CD4-positive, CD25-positive, alpha-beta regulatory T cell (primary cell): Measurements from ENCODE around the gene KLHL18. TPM values are rescaled to one million over a fixed set of nuclear protein-coding genes. Genes with fewer than 3 reads are reported as not detected.
A peak's percentile ranks its signal among the peaks of the same experiment; 100 is the strongest.
"Not testable (repeated sequence)": the region's sequence is repeated elsewhere in the genome, so short reads cannot be mapped to it uniquely, and the experiment has no call there.

Experiments used
- ATAC-seq, 2 donors: fragments of 150-1000 bp; cut with Tn5 transposase; one replicate each; pipeline ENCODE4 v1.10.0; 2021; ENCODE audit warnings: low read depth in 2 of 2, moderate number of reproducible peaks in 2 of 2, moderate library complexity in 1 of 2
- DNase-seq, 3 donors: peaks; one replicate each; pipeline versions ENCODE4 v3.0.0 to v3.0.0-alpha.2; 2012 to 2022; ENCODE audit warnings: mixed read lengths in 1 of 3
- H3K27ac ChIP-seq: one replicate; pipeline ENCODE4 v1.7.0; 2013; ENCODE audit warnings: mild to moderate bottlenecking, low read length; ENCODE audit not compliant: insufficient read depth, poor library complexity, severe bottlenecking
- H3K27me3 ChIP-seq: one replicate; pipeline ENCODE4 v1.7.0; 2013; ENCODE audit warnings: low read length; ENCODE audit not compliant: control insufficient read depth, insufficient read depth
- H3K36me3 ChIP-seq: one replicate; pipeline ENCODE4 v1.7.0; 2013; ENCODE audit warnings: mild to moderate bottlenecking, low read length, moderate library complexity; ENCODE audit not compliant: control insufficient read depth, insufficient read depth
- H3K4me1 ChIP-seq: 2 replicates; pipeline ENCODE4 v1.7.0; 2013; ENCODE audit warnings: mild to moderate bottlenecking, low read length; ENCODE audit not compliant: insufficient read depth, control insufficient read depth, poor library complexity, severe bottlenecking
- H3K4me3 ChIP-seq: one replicate; pipeline ENCODE4 v1.7.0; 2013; ENCODE audit warnings: low read depth, mild to moderate bottlenecking, low read length, moderate library complexity
- H3K9me3 ChIP-seq, 2 experiments: 1 replicate in 1 of 2; 2 replicates in 1 of 2; pipeline ENCODE4 v1.7.0; 2013; ENCODE audit warnings: low read length in 2 of 2, mild to moderate bottlenecking in 1 of 2, moderate library complexity in 1 of 2; ENCODE audit not compliant: control insufficient read depth in 2 of 2
- H3K27ac Mint-ChIP-seq, 3 donors: one replicate each; pipeline ENCODE4 v1.8.0; 2020 to 2022; ENCODE audit warnings: mild to moderate bottlenecking in 3 of 3, mixed read lengths in 3 of 3, moderate library complexity in 2 of 3
- H3K27me3 Mint-ChIP-seq: one replicate; pipeline ENCODE4 v1.8.0; 2022; ENCODE audit warnings: mild to moderate bottlenecking, mixed read lengths
- H3K36me3 Mint-ChIP-seq: one replicate; pipeline ENCODE4 v1.8.0; 2020; ENCODE audit warnings: mixed read lengths
- H3K4me1 Mint-ChIP-seq, 4 donors: one replicate each; pipeline ENCODE4 v1.8.0; 2020 to 2022; ENCODE audit warnings: mixed read lengths in 4 of 4, mild to moderate bottlenecking in 1 of 4
- H3K4me3 Mint-ChIP-seq, 4 donors: one replicate each; pipeline ENCODE4 v1.8.0; 2020 to 2022; ENCODE audit warnings: mild to moderate bottlenecking in 4 of 4, mixed read lengths in 4 of 4, moderate library complexity in 3 of 4
- H3K9me3 Mint-ChIP-seq, 7 donors: one replicate each; pipeline ENCODE4 v1.8.0; 2020 to 2022; ENCODE audit warnings: mixed read lengths in 7 of 7, mild to moderate bottlenecking in 3 of 7, moderate library complexity in 2 of 7
- polyA plus RNA-seq, 4 donors: library from polyadenylated mRNA; unstranded; fragments of 300-500 nt; fragmentation: Illumina TruSeq; gene quantifications; one replicate each; pipeline ENCODE4 v1.2.3, GENCODE V29; 2021
- total RNA-seq: library from RNA; stranded (reverse); gene quantifications from one replicate; pipeline ENCODE4 v1.2.3, GENCODE V29; 2022

KLHL18 gene
- total and polyA plus RNA-seq, 5 donors from 2014 or later = 11.0 to 48.9 (median 15.2) TPM

GRCh38 chr3:47367631-47368030, 84.9 kb downstream of the KLHL18 start:
- peaks cover 0 to 9% (median 7%) of the 10 kb centered on the region in 4 donors for H3K4me1 Mint-ChIP-seq
- peaks cover 6% of the 10 kb centered on the region for H3K27me3 Mint-ChIP-seq
- H3K27ac Mint-ChIP-seq = no peak overlapping the region
- ATAC-seq = no peak
- H3K4me3 ChIP-seq = no peak overlapping the region
- H3K9me3 Mint-ChIP-seq = peaks cover 0 to 3% (median 2%) of the 10 kb centered on the region in 7 donors
- H3K9me3 ChIP-seq = no peaks in the 10 kb centered on the region
- H3K36me3 Mint-ChIP-seq = peaks cover 3% of the 10 kb centered on the region
- H3K36me3 ChIP-seq = no peaks in the 10 kb centered on the region
- H3K27me3 ChIP-seq = no peaks in the 10 kb centered on the region
- H3K4me3 Mint-ChIP-seq = no peak overlapping the region
- no peak overlapping the region for H3K27ac ChIP-seq
- no peak for DNase-seq
- peaks cover 4% of the 10 kb centered on the region for H3K4me1 ChIP-seq

- H3K4me3 ChIP-seq, H3K4me1 Mint-ChIP-seq, H3K27ac ChIP-seq, H3K36me3 ChIP-seq, H3K4me3 Mint-ChIP-seq, H3K27ac Mint-ChIP-seq, DNase-seq, H3K9me3 ChIP-seq, H3K4me1 ChIP-seq, H3K9me3 Mint-ChIP-seq, H3K27me3 ChIP-seq, H3K27me3 Mint-ChIP-seq, H3K36me3 Mint-ChIP-seq, ATAC-seq: not testable (repeated sequence)
These were observed 87.3 kb downstream of the KLHL18 start for GRCh38 chr3:47370020-47370419.

GRCh38 chr3:47370887-47371697, 88.3 kb downstream of the KLHL18 start:
- peak in 1 of 2 donors; percentile 31 for ATAC-seq

GRCh38 chr3:47374587-47374986, 91.8 kb downstream of the KLHL18 start:
- no peak overlapping the region for H3K27ac Mint-ChIP-seq
- H3K36me3 Mint-ChIP-seq = no peaks in the 10 kb centered on the region
- Histone ChIP-seq H3K27ac (no peak overlapping the region), H3K9me3 (no peaks in the 10 kb centered on the region), H3K4me3 (no peak overlapping the region), H3K4me1 (peaks cover 4% of the 10 kb centered on the region), H3K27me3 (no peaks in the 10 kb centered on the region), H3K36me3 (no peaks in the 10 kb centered on the region)
- DNase-seq (no peak), ATAC-seq (no peak)
- no peaks in the 10 kb centered on the region for H3K9me3 Mint-ChIP-seq
- peaks cover under 1 to 14% (median 9%) of the 10 kb centered on the region in 4 donors for H3K4me1 Mint-ChIP-seq
- no peak overlapping the region for H3K4me3 Mint-ChIP-seq
- no peaks in the 10 kb centered on the region for H3K27me3 Mint-ChIP-seq

More at GRCh38 chr3:47370887-47371697, 88.3 kb downstream of the KLHL18 start:
- H3K4me3 ChIP-seq = no peak overlapping the region
- no peak overlapping the region for H3K27ac ChIP-seq
- peak; percentile 11 to 36 (median 25) for DNase-seq
- peaks cover 6% of the 10 kb centered on the region for H3K27me3 Mint-ChIP-seq
- no peaks in the 10 kb centered on the region for H3K9me3 ChIP-seq
- H3K4me3 Mint-ChIP-seq = no peak overlapping the region
- H3K9me3 Mint-ChIP-seq = no peaks in the 10 kb centered on the region
- no peaks in the 10 kb centered on the region for H3K36me3 Mint-ChIP-seq
- H3K4me1 Mint-ChIP-seq = no peaks in the 10 kb centered on the region
- H3K27ac Mint-ChIP-seq = no peak overlapping the region
- no peaks in the 10 kb centered on the region for H3K4me1 ChIP-seq
- no peaks in the 10 kb centered on the region for H3K27me3 ChIP-seq
- H3K36me3 ChIP-seq = no peaks in the 10 kb centered on the region

GRCh38 chr3:47376393-47376792, 93.6 kb downstream of the KLHL18 start:
- Histone ChIP-seq H3K9me3 (no peaks in the 10 kb centered on the region), H3K27me3 (no peaks in the 10 kb centered on the region), H3K27ac (no peak overlapping the region), H3K4me3 (no peak overlapping the region), H3K36me3 (no peaks in the 10 kb centered on the region), H3K4me1 (peaks cover 13% of the 10 kb centered on the region)
- Mint-ChIP-seq H3K9me3 (no peaks in the 10 kb centered on the region), H3K4me1 (peaks cover 9 to 30% (median 21%) of the 10 kb centered on the region in 4 donors), H3K36me3 (no peaks in the 10 kb centered on the region), H3K27ac (peak overlapping the region in 1 of 3 donors; percentile 38), H3K4me3 (no peak overlapping the region), H3K27me3 (no peaks in the 10 kb centered on the region)
- no peak for DNase-seq
- ATAC-seq = no peak

GRCh38 chr3:47377186-47377585, 94.4 kb downstream of the KLHL18 start:
- ATAC-seq = no peak
- no peaks in the 10 kb centered on the region for H3K27me3 Mint-ChIP-seq
- no peak overlapping the region for H3K4me3 ChIP-seq
- H3K4me1 Mint-ChIP-seq = peaks cover 13 to 38% (median 27%) of the 10 kb centered on the region in 4 donors
- H3K4me3 Mint-ChIP-seq = no peak overlapping the region
- H3K4me1 ChIP-seq = peaks cover 13% of the 10 kb centered on the region
- H3K27ac Mint-ChIP-seq = peak overlapping the region in 1 of 3 donors; percentile 38
- DNase-seq = no peak
- H3K27me3 ChIP-seq = no peaks in the 10 kb centered on the region
- no peaks in the 10 kb centered on the region for H3K9me3 Mint-ChIP-seq
- H3K36me3 ChIP-seq = no peaks in the 10 kb centered on the region
- H3K9me3 ChIP-seq = no peaks in the 10 kb centered on the region
- H3K27ac ChIP-seq = no peak overlapping the region
- H3K36me3 Mint-ChIP-seq = no peaks in the 10 kb centered on the region

- Histone ChIP-seq H3K27ac (no peak overlapping the region), H3K4me1 (peaks cover 20% of the 10 kb centered on the region), H3K36me3 (peaks cover 3% of the 10 kb centered on the region), H3K27me3 (no peaks in the 10 kb centered on the region), H3K4me3 (no peak overlapping the region), H3K9me3 (no peaks in the 10 kb centered on the region)
- Mint-ChIP-seq H3K4me1 (peaks cover 22 to 52% (median 38%) of the 10 kb centered on the region in 4 donors), H3K27me3 (no peaks in the 10 kb centered on the region), H3K9me3 (no peaks in the 10 kb centered on the region), H3K27ac (peak overlapping the region in 2 of 3 donors; percentile 20 to 89), H3K4me3 (peak overlapping the region in 3 of 4 donors; percentile 92 to 99 (median 97)), H3K36me3 (no peaks in the 10 kb centered on the region)
- no peak for DNase-seq
- no peak for ATAC-seq
These were observed 96.1 kb downstream of the KLHL18 start for GRCh38 chr3:47378869-47379268.
